KOPT-K1 (cell line): ENCODE results near the gene ASPHD1.
"Not testable (repeated sequence)": the region's sequence is repeated elsewhere in the genome, so short reads cannot be mapped to it uniquely, and the experiment has no call there.

ENCODE experiments used
- H3K27ac ChIP-seq: fragments of 200-600 bp; sonication (generic); 2 replicates; pipeline ENCODE4 v1.5.1; 2016; ENCODE audit warnings: antibody characterized with exemption, mild to moderate bottlenecking, low read depth, low read length; ENCODE audit not compliant: poor library complexity, severe bottlenecking
- H3K36me3 ChIP-seq: fragments of 200-600 bp; sonication (generic); 2 replicates; pipeline ENCODE4 v1.5.1; 2017; ENCODE audit warnings: antibody characterized with exemption, mild to moderate bottlenecking, low read length, moderate library complexity; ENCODE audit not compliant: insufficient read depth
- H3K9me3 ChIP-seq: fragments of 200-600 bp; sonication (generic); 2 replicates; pipeline ENCODE4 v1.5.1; 2017; ENCODE audit warnings: antibody characterized with exemption, low read length, mild to moderate bottlenecking; ENCODE audit not compliant: insufficient read depth, poor library complexity, severe bottlenecking

Gene ASPHD1

GRCh38 chr16:29900102-29900887, at the start of gene ASPHD1:
ASPHD1 (plus strand) TSS chr16:29900488; CDS start chr16:29900972, 484 bp downstream.
- H3K9me3 ChIP-seq = no peaks in the 10 kb centered on the region
- H3K27ac ChIP-seq = no peak within 1 kb of the TSS
- no peaks in the 10 kb centered on the region for H3K36me3 ChIP-seq

DNA sequence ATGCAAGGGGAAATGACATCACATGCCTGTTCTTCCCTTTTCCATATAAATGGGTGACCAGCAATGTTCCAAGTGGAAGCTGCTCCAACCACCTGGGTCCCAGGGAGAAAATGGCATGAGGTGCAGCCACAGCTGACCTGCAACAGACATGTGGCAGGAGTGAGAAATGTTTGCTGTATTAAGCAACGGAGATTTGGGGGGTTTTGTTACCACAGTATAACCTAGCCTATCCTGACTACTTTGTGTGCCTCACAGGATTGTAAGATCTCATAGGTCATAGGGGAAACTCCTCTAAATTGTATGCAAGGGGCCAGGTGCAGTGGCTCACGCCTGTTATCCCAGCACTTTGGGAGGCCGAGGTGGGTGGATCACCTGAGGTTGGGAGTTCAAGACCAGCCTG, 49.3 kb upstream of the ASPHD1 start:
- H3K36me3 ChIP-seq = no peaks in the 10 kb centered on the region
- H3K27ac ChIP-seq = no peak overlapping the region

GRCh38 chr16:29852654-29853053, 47.6 kb upstream of the ASPHD1 start:
- Histone ChIP-seq H3K27ac (no peak overlapping the region), H3K36me3 (no peaks in the 10 kb centered on the region), H3K9me3 (no peaks in the 10 kb centered on the region)

More for the DNA sequence above, 49.3 kb upstream of the ASPHD1 start:
- no peaks in the 10 kb centered on the region for H3K9me3 ChIP-seq

DNA sequence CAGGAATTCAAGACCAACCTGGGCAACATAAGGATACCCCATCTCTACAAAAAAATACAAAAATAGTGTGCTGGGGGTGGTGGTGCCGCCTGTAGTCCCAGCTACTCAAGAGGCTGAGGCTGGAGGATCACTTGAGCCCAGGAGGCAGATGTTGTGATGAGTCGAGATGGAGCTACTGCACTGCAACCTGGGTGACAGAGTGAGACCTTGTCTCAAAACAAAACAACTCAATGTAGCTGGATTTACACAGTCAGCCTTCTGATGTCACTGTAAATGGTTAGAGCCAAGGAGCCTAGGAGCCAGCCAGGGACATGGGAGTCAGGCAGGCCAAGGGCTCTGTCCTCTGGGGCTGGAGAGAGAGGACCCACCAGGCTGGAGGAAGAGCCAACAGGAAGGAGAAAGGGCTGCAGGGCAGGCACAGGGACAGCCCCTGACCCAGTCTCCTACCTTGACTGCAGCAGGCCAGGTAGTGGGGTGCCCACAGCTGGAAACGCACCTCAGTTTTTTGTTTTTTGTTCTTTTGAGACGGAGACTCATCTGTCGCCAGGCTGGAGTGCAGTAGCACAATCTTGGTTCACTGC, 45.7 kb upstream of the ASPHD1 start:
- H3K36me3 ChIP-seq = peaks cover 16% of the 10 kb centered on the region
- no peaks in the 10 kb centered on the region for H3K9me3 ChIP-seq

DNA sequence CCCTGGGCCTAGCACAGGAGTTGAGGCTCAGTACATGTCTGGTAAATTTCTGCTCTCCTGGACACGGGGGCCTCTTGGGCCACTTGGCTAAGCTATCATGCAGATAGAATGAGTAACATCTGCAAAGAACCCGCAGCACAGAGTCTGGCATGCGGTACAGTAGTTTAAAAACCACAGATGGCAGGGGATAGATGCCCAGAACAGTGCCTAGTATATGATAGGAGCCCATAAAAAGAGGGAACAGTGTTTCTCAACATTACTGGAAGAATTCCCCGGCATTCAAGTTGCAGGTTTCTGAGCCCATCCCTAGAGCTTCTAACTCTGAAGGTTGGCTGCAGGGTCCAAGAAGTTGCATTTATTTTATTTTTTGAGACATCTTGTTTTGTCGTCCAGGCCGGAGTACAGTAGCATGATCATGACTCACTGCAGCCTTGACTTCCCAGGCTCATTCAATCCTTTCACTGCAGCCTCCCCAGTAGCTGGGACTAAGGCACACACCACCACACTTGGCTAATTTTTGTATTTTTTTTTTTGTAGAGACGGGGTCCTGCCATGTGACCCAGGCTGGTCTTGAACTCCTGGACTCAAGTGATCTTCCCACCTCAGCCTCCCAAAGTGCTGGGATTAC, 43.0 kb upstream of the ASPHD1 start:
- Histone ChIP-seq H3K36me3 (peaks cover 34% of the 10 kb centered on the region), H3K27ac (no peak overlapping the region), H3K9me3 (no peaks in the 10 kb centered on the region)

More for the DNA sequence above, 45.7 kb upstream of the ASPHD1 start:
- no peak overlapping the region for H3K27ac ChIP-seq

GRCh38 chr16:29858149-29858849, 42.0 kb upstream of the ASPHD1 start:
- no peak overlapping the region for H3K27ac ChIP-seq
- peaks cover 34% of the 10 kb centered on the region for H3K36me3 ChIP-seq
- H3K9me3 ChIP-seq = no peaks in the 10 kb centered on the region

GRCh38 chr16:29858974-29859373, 41.3 kb upstream of the ASPHD1 start:
- Histone ChIP-seq H3K36me3 (peaks cover 34% of the 10 kb centered on the region), H3K27ac (no peak overlapping the region), H3K9me3 (no peaks in the 10 kb centered on the region)

GRCh38 chr16:29860218-29860617, 40.1 kb upstream of the ASPHD1 start:
- Histone ChIP-seq H3K9me3 (no peaks in the 10 kb centered on the region), H3K36me3 (peaks cover 34% of the 10 kb centered on the region), H3K27ac (no peak overlapping the region)

- Histone ChIP-seq H3K36me3 (peaks cover 34% of the 10 kb centered on the region), H3K9me3 (no peaks in the 10 kb centered on the region), H3K27ac (peak overlapping the region; percentile 94)
Measured at GRCh38 chr16:29862383-29862883, 37.9 kb upstream of the ASPHD1 start.

- Histone ChIP-seq H3K36me3 (peaks cover 33% of the 10 kb centered on the region), H3K27ac (peak within 1 kb of the TSS; percentile 94), H3K9me3 (no peaks in the 10 kb centered on the region)
Measured at GRCh38 chr16:29862884-29863668, 37.2 kb upstream of the ASPHD1 start, which contains the start of gene CDIPT. CDIPT (minus strand) TSS chr16:29863226; CDS start chr16:29862857, 369 bp downstream.

GRCh38 chr16:29863669-29863984, 36.7 kb upstream of the ASPHD1 start:
- Histone ChIP-seq H3K36me3 (peaks cover 27% of the 10 kb centered on the region), H3K27ac (peak overlapping the region; percentile 94), H3K9me3 (no peaks in the 10 kb centered on the region)

GRCh38 chr16:29864205-29864604, 36.1 kb upstream of the ASPHD1 start:
- Histone ChIP-seq H3K9me3 (no peaks in the 10 kb centered on the region), H3K36me3 (peaks cover 21% of the 10 kb centered on the region), H3K27ac (no peak overlapping the region)

- H3K9me3 ChIP-seq = no peaks in the 10 kb centered on the region
- H3K27ac ChIP-seq = no peak overlapping the region
- H3K36me3 ChIP-seq = no peaks in the 10 kb centered on the region
Measured at GRCh38 chr16:29868396-29869009, 31.8 kb upstream of the ASPHD1 start.

DNA sequence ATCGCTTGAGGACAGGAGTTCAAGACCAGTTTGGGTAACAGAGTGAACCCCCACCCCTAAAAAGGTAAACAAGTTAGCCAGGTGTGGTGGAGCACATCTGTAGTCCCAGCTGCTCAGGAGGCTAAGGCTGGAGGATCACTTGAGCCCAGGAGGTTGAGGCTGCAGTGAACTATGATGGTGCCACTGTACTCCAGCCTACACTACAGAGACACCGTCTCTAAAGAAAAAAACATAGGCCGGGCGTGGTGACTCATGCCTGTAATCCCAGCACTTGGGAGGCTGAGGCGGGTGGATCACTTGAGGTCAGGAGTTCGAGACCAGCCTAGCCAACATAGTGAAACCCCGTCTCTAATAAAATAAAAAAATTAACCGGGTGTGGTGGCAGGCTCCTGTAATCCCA, 31.2 kb upstream of the ASPHD1 start:
- not testable (repeated sequence) for H3K27ac ChIP-seq, H3K36me3 ChIP-seq, H3K9me3 ChIP-seq
